Erythroblast (primary cell): ENCODE measurements around the gene MRPL19.

Experiments used
- GATA1 ChIP-seq: IDR thresholded peaks from 2 replicates; pipeline ENCODE4 v1.6.1; 2011; ENCODE audit warnings: low read depth, mild to moderate bottlenecking, control low read depth, low read length, moderate library complexity
- POLR2A ChIP-seq: IDR thresholded peaks from 2 replicates; pipeline ENCODE4 v1.6.1; 2011; ENCODE audit warnings: mild to moderate bottlenecking, low read length

GRCh38 chr2:75736276-75736675 is 89.7 kb downstream of the MRPL19 start:
- TF ChIP-seq POLR2A (no peak), GATA1 (no peak)
